BLaER1 treated with 17β-estradiol and CSF1 and Interleukin-3, amounts not matched to agents 10 nM and 100 nM (cell line): ENCODE measurements around the gene FHIP1B.

Experiments
- H3K27ac ChIP-seq, 11 experiments: shearing (Covaris generic); formaldehyde crosslinking; 2 replicates each; pipeline ENCODE4 v1.8.1; 2022
- H3K27me3 ChIP-seq, 11 experiments: shearing (Covaris generic); formaldehyde crosslinking; 2 replicates each; pipeline ENCODE4 v1.8.1; 2022
- H3K36me3 ChIP-seq, 11 experiments: shearing (Covaris generic); formaldehyde crosslinking; 2 replicates each; pipeline ENCODE4 v1.8.1; 2022
- H3K4me1 ChIP-seq, 10 experiments: shearing (Covaris generic); formaldehyde crosslinking; 2 replicates each; pipeline ENCODE4 v1.8.1; 2022
- H3K4me2 ChIP-seq, 11 experiments: shearing (Covaris generic); formaldehyde crosslinking; 2 replicates each; pipeline ENCODE4 v1.8.1; 2022
- H3K4me3 ChIP-seq, 10 experiments: shearing (Covaris generic); formaldehyde crosslinking; 2 replicates each; pipeline ENCODE4 v1.8.1; 2022
- H3K9ac ChIP-seq, 11 experiments: shearing (Covaris generic); formaldehyde crosslinking; 2 replicates each; pipeline ENCODE4 v1.8.1; 2022
- H3K9me3 ChIP-seq, 11 experiments: shearing (Covaris generic); formaldehyde crosslinking; replicated peaks in 1 of 11; 2 replicates each; pipeline ENCODE4 v1.8.1; 2022
- H4K20me1 ChIP-seq, 11 experiments: shearing (Covaris generic); formaldehyde crosslinking; 2 replicates each; pipeline ENCODE4 v1.8.1; 2022
- Cebpa-rat ChIP-seq, 11 experiments: shearing (Covaris generic); IDR thresholded peaks; 2 replicates each; pipeline ENCODE4 v1.8.1; 2022

Gene FHIP1B

GRCh38 chr11:6245536-6245935 lies 11.1 kb upstream of the FHIP1B start:
- H3K27ac ChIP-seq, result no peak overlapping the region
- TF ChIP-seq Cebpa-rat (IDR thresholded peaks at IDR 0.05), result no peak

DNA sequence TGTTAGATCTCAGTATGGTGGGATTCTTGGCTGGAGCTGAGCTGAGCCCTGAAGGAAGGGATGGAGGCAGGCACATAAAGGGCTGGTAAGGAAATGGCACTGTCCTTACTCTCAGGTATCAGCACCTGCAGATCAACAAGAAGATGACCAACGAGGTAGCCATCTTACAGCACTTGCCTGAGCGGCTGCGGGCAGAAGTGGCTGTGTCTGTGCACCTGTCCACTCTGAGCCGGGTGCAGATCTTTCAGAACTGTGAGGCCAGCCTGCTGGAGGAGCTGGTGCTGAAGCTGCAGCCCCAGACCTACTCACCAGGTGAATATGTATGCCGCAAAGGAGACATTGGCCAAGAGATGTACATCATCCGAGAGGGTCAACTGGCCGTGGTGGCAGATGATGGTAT lies 6.9 kb upstream of the FHIP1B start:
- Histone ChIP-seq H3K36me3 (no peaks in the 10 kb centered on the region), H3K9ac (no peak overlapping the region), H3K4me1 (peaks cover 0 to 33% (median 9%) of the 10 kb centered on the region in 10 experiments; a peak in 12 of 20 replicates), H3K4me2 (peak overlapping the region in 4 of 11 experiments; percentile 54 to 78 (median 63); a peak in 6 of 22 replicates), H4K20me1 (no peaks in the 10 kb centered on the region), H3K4me3 (no peak overlapping the region), H3K9me3 (peaks cover 0 to 14% (median 10%) of the 10 kb centered on the region in 11 experiments; a peak in 9 of 22 replicates), H3K27ac (no peak overlapping the region), H3K27me3 (no peaks in the 10 kb centered on the region)
- no peak for TF ChIP-seq Cebpa-rat (IDR thresholded peaks at IDR 0.05)

More at GRCh38 chr11:6245536-6245935, 11.1 kb upstream of the FHIP1B start:
- Histone ChIP-seq H3K36me3 (no peaks in the 10 kb centered on the region), H4K20me1 (no peaks in the 10 kb centered on the region), H3K9me3 (peaks cover 0 to 7% (median under 1%) of the 10 kb centered on the region in 11 experiments; a peak in 9 of 22 replicates), H3K4me2 (no peak overlapping the region), H3K4me3 (no peak overlapping the region), H3K27me3 (no peaks in the 10 kb centered on the region), H3K4me1 (peaks cover 0 to 7% (median 6%) of the 10 kb centered on the region in 10 experiments; a peak in 12 of 20 replicates), H3K9ac (no peak overlapping the region)

GRCh38 chr11:6240781-6241180 lies 6.3 kb upstream of the FHIP1B start:
- Histone ChIP-seq H3K27me3 (no peaks in the 10 kb centered on the region), H3K27ac (no peak overlapping the region; a peak in 1 of 22 replicates), H3K9ac (no peak overlapping the region), H4K20me1 (no peaks in the 10 kb centered on the region), H3K4me1 (peaks cover 0 to 33% (median 9%) of the 10 kb centered on the region in 10 experiments; a peak in 12 of 20 replicates), H3K4me3 (no peak overlapping the region), H3K4me2 (peak overlapping the region in 7 of 11 experiments; percentile 39 to 78 (median 58); a peak in 12 of 22 replicates), H3K9me3 (peaks cover 0 to 14% (median 10%) of the 10 kb centered on the region in 11 experiments; a peak in 9 of 22 replicates), H3K36me3 (no peaks in the 10 kb centered on the region)
- no peak for TF ChIP-seq Cebpa-rat (IDR thresholded peaks at IDR 0.05)

GRCh38 chr11:6240139-6240538 lies 5.7 kb upstream of the FHIP1B start:
- Histone ChIP-seq H3K27me3 (no peaks in the 10 kb centered on the region), H3K4me1 (peaks cover 4 to 38% (median 15%) of the 10 kb centered on the region in 10 experiments; a peak in 16 of 20 replicates), H3K9me3 (peaks cover 0 to 14% (median 10%) of the 10 kb centered on the region in 11 experiments; a peak in 9 of 22 replicates)

GRCh38 chr11:6238902-6239301 lies 4.5 kb upstream of the FHIP1B start, which contains the start of gene CNGA4:
TSS of gene CNGA4 (plus strand) at chr11:6239089. CDS start at chr11:6239207, 118 bp downstream.
- H3K4me3 ChIP-seq, result no peak within 1 kb of the TSS
- H3K27ac ChIP-seq, result no peak within 1 kb of the TSS
- H3K9me3 ChIP-seq, result peaks cover 0 to 14% (median 10%) of the 10 kb centered on the region in 11 experiments; a peak in 9 of 22 replicates
- no peak within 1 kb of the TSS for H3K9ac ChIP-seq
- no peaks in the 10 kb centered on the region for H3K27me3 ChIP-seq
- no peak for TF ChIP-seq Cebpa-rat (IDR thresholded peaks at IDR 0.05)
- no peaks in the 10 kb centered on the region for H3K36me3 ChIP-seq
- H3K4me2 ChIP-seq, result peak within 1 kb of the TSS in 2 of 11 experiments; percentile 68 to 78; a peak in 3 of 22 replicates
- H4K20me1 ChIP-seq, result peaks cover 0 to 4% (median 0%) of the 10 kb centered on the region in 11 experiments; a peak in 2 of 22 replicates
- H3K4me1 ChIP-seq, result peaks cover 6 to 39% (median 17%) of the 10 kb centered on the region in 10 experiments

More at GRCh38 chr11:6240139-6240538, 5.7 kb upstream of the FHIP1B start:
- peak overlapping the region in 6 of 11 experiments; percentile 39 to 78 (median 60); a peak in 10 of 22 replicates for H3K4me2 ChIP-seq
- H3K36me3 ChIP-seq, result no peaks in the 10 kb centered on the region
- H4K20me1 ChIP-seq, result no peaks in the 10 kb centered on the region
- no peak for TF ChIP-seq Cebpa-rat (IDR thresholded peaks at IDR 0.05)
- no peak overlapping the region for H3K9ac ChIP-seq
- H3K4me3 ChIP-seq, result no peak overlapping the region
- no peak overlapping the region; a peak in 1 of 22 replicates for H3K27ac ChIP-seq

DNA sequence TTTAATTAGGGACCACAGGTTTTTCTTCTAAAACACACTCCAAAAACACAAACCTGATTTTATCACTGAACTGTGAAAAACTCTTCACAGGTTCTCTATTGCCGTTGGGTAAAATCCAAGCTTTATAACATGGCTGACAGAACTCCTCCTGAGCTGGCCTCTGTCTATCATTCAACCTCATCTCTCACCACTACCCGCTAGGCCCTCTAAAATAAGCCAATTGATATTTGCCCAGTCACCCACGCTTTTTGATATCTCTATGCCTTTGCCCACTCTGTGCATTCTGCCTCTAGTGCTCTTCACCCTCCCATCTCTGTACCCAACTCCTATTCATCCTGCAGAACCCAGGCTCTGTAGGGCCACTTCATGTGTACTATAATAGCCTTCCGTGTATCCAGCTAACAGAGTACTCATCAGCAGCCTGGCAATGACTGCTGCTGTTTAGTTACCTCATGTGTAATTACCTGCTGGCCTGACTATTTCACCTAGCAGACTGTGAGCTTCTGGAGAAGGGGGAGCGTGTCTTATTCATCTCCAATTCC lies 3.4 kb upstream of the FHIP1B start:
- peaks cover 0 to 14% (median 10%) of the 10 kb centered on the region in 11 experiments; a peak in 9 of 22 replicates for H3K9me3 ChIP-seq

GRCh38 chr11:6237266-6237665 lies 2.8 kb upstream of the FHIP1B start:
- Histone ChIP-seq H3K27ac (no peak overlapping the region), H3K9me3 (peaks cover 0 to 14% (median 10%) of the 10 kb centered on the region in 11 experiments; a peak in 9 of 22 replicates), H3K4me2 (peak overlapping the region in 2 of 11 experiments; percentile 29 to 58; a peak in 4 of 22 replicates), H3K4me3 (no peak overlapping the region), H3K9ac (no peak overlapping the region), H3K27me3 (no peaks in the 10 kb centered on the region), H4K20me1 (peaks cover 0 to 11% (median 0%) of the 10 kb centered on the region in 11 experiments; a peak in 2 of 22 replicates), H3K4me1 (peaks cover 17 to 50% (median 27%) of the 10 kb centered on the region in 10 experiments), H3K36me3 (no peaks in the 10 kb centered on the region)
- no peak for TF ChIP-seq Cebpa-rat (IDR thresholded peaks at IDR 0.05)

More for the DNA sequence above, 3.4 kb upstream of the FHIP1B start:
- H3K4me1 ChIP-seq, result peaks cover 17 to 50% (median 27%) of the 10 kb centered on the region in 10 experiments
- H4K20me1 ChIP-seq, result peaks cover 0 to 11% (median 0%) of the 10 kb centered on the region in 11 experiments; a peak in 2 of 22 replicates
- H3K9ac ChIP-seq, result no peak overlapping the region
- H3K36me3 ChIP-seq, result no peaks in the 10 kb centered on the region
- TF ChIP-seq Cebpa-rat (IDR thresholded peaks at IDR 0.05), result no peak
- no peaks in the 10 kb centered on the region for H3K27me3 ChIP-seq
- H3K27ac ChIP-seq, result no peak overlapping the region
- peak overlapping the region in 2 of 11 experiments; percentile 26 to 29; a peak in 2 of 22 replicates for H3K4me2 ChIP-seq
- H3K4me3 ChIP-seq, result no peak overlapping the region

- Histone ChIP-seq H4K20me1 (peaks cover 0 to 38% (median 4%) of the 10 kb centered on the region in 11 experiments; a peak in 6 of 22 replicates), H3K9ac (peak overlapping the region; percentile 78 to 88 (median 83)), H3K9me3 (no peaks in the 10 kb centered on the region), H3K27me3 (no peaks in the 10 kb centered on the region), H3K36me3 (peaks cover 0 to 15% (median 0%) of the 10 kb centered on the region in 11 experiments; a peak in 1 of 22 replicates), H3K27ac (peak overlapping the region; percentile 44 to 81 (median 66); a peak in 21 of 22 replicates), H3K4me3 (peak overlapping the region; percentile 73 to 96 (median 86)), H3K4me2 (peak overlapping the region; percentile 87 to 99 (median 96)), H3K4me1 (peaks cover 14 to 52% (median 19%) of the 10 kb centered on the region in 10 experiments)
- TF ChIP-seq Cebpa-rat (IDR thresholded peaks at IDR 0.05), result no peak
Measured at GRCh38 chr11:6233984-6234386, 451 bp downstream of the FHIP1B start.

DNA sequence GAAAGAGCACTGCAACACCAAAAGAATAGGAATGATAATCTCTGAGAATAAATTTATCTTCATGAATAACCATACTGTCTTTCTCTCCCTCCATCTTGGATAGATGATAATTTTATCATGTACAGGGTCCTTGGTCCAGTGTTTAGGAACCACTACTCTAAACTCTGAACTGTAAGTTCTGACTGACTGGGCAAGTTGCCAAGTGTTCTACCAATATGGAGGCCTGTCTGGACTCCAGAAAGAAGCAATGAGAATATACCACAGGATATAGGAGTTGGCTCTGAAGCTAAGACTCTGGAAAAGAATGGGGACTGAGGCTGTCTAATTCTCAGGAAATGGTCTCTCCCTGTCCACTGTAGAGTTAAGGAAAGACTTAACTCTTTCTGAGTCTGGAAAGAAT lies 1.5 kb downstream of the FHIP1B start:
- H3K9ac ChIP-seq, result no peak overlapping the region
- peak overlapping the region; percentile 87 to 99 (median 96) for H3K4me2 ChIP-seq
- peaks cover 14 to 52% (median 19%) of the 10 kb centered on the region in 10 experiments for H3K4me1 ChIP-seq
- TF ChIP-seq Cebpa-rat (IDR thresholded peaks at IDR 0.05), result no peak
- no peaks in the 10 kb centered on the region for H3K27me3 ChIP-seq
- H3K9me3 ChIP-seq, result no peaks in the 10 kb centered on the region
- H3K36me3 ChIP-seq, result peaks cover 0 to 18% (median 4%) of the 10 kb centered on the region in 11 experiments; a peak in 4 of 22 replicates
- peaks cover 0 to 38% (median 7%) of the 10 kb centered on the region in 11 experiments; a peak in 6 of 22 replicates for H4K20me1 ChIP-seq
- H3K27ac ChIP-seq, result no peak overlapping the region
- peak overlapping the region in 3 of 10 experiments; percentile 79 to 96 (median 88); a peak in 4 of 20 replicates for H3K4me3 ChIP-seq
